ENCODE measurements around the gene DDX49.

GRCh38 chr19:18889949-18890745, 29.4 kb upstream of the DDX49 start:
- TF ChIP-seq EP300 (IDR thresholded peaks at IDR 0.05), result no peak
- TF ChIP-seq POLR2A (IDR thresholded peaks at IDR 0.05), result no peak

Data from gastroesophageal sphincter (tissue), 2 donors.